GM18526 (cell line): Measurements from ENCODE around the gene SVOP.
A peak's percentile ranks its signal among the peaks of the same experiment; 100 is the strongest.

Experiments used
- POLR2A ChIP-seq: IDR thresholded peaks from 3 replicates; pipeline ENCODE4 v1.6.1; 2011; ENCODE audit not compliant: insufficient read length; ENCODE audit errors: extremely low read depth

SVOP gene, protein sequence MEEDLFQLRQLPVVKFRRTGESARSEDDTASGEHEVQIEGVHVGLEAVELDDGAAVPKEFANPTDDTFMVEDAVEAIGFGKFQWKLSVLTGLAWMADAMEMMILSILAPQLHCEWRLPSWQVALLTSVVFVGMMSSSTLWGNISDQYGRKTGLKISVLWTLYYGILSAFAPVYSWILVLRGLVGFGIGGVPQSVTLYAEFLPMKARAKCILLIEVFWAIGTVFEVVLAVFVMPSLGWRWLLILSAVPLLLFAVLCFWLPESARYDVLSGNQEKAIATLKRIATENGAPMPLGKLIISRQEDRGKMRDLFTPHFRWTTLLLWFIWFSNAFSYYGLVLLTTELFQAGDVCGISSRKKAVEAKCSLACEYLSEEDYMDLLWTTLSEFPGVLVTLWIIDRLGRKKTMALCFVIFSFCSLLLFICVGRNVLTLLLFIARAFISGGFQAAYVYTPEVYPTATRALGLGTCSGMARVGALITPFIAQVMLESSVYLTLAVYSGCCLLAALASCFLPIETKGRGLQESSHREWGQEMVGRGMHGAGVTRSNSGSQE

DNA sequence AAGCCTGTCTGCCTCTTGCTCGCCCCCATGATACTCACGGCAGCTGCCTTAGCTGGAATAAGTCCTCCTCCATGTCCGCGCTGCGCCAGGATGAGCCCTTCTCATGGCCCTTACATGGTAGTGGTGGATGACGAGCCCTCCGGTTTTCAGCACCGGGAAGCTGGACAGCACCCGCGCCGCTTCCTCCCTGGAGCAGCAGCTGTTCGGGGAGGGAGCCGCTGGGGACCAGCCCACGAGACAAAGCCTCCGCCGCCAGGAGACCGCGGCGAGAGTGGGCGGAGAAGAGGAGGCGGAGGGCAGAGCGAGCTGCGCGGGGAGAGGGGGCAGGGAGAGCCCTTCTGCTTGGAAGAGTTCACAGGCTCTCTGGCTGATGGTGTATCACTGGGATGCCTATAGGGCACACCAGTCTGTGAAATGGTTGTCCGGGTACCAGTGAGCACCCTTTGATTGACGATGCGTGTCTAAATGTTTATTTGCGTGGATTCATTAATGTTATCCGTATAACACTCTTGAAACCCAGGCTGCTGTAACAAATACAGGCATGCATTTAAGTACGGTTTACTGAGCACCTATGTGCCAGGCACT lies at the start of gene SVOP:
TSS of gene SVOP (minus strand) at position 273 of the 585 bp plus-strand sequence. CDS start at position 73, 200 bp downstream.
- no peak for TF ChIP-seq POLR2A

DNA sequence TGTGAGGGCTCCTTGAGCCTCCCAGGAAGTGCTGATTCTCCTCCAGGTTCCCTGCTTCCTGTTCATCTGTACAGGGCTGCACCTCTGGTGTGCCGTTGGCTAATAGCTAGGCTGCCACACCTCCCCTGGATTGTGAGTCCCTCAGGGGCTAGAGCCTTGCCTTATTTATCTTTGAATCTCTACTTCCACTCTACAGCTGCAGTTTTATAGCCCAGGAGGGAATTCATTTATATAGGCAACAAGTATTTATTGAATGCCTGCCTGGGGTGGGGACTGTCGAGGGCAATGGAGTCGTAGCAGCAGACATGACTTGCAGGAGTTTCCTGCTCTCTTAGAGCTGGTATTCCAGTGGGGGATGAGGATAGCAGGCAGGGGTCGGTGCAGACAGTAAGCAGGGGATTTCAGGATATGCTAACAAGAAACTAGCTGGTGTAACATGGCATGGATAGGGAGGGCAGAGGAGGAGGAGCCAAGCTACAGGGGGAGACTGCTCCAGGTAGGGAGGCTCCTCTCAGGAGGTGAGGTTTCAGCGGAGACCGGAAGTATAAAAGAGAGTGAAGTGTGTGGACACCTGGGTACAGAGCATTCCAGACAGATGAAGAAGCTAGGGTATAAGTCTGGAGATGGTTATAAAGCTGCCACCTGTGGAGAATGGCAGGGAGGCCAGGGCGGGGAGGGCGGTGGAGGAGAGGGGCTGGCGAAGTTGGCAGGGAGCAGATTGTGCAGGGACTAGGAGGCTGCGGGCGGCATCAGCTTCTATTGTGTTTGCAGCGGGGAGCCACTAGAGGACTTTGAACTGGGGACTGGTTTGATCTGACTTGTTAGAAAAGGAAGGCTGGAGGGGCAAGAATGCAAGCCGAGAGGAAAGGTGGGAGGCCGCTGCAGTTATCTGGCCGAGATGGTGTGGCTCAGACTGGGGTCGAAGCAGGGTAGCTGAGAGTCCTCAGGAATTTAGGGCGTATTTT lies 48.7 kb upstream of the SVOP start:
- TF ChIP-seq POLR2A: no peak

DNA sequence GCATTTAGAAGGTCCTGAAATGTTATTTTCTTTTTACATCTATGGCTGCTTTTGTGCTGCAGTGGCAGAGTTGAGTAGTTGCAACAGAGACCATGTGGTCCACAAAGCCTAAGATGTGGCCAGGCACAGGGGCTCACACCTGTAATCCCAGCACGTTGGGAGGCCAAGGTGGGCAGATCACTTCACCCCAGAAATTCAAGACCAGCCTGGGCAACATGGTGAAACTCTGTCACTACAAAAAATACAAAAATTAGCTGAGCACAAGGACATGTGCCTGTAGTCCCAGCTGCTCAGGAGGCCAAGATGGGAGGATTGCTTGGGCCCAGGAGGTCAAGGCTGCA lies 45.0 kb upstream of the SVOP start:
- TF ChIP-seq POLR2A: no peak

DNA sequence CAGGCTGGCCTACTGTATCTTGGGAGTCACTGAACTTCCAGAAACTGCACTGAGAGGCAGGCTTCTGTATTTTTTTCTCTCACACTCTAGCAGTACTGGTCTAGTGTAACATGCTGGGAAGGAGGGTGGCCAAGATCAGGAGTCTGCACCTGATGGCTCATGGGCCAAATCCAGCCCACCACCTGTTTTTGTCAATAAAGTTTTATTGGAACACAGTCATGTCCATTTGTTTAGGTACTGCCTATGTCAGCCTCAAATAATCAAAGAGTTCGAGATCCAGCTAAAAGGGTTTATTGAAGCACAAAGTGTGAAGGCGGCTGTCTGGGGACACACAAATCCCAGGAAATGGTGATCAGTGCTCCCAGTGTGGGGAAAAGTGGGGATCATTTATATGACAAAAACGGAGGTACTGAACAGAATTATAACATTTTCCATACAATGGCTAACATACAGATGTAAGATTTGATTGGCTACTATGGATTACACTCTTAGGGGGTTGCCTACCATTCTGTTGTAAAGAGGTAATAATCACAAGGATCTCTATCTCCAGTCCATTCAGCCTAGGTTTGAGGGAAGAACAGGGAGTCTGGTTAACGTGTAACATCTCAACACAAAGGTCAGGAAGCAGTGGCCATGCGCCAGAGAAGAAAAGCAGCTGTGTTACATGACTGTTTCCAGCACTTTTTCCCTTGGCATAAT lies 44.4 kb upstream of the SVOP start:
- no peak for TF ChIP-seq POLR2A

DNA sequence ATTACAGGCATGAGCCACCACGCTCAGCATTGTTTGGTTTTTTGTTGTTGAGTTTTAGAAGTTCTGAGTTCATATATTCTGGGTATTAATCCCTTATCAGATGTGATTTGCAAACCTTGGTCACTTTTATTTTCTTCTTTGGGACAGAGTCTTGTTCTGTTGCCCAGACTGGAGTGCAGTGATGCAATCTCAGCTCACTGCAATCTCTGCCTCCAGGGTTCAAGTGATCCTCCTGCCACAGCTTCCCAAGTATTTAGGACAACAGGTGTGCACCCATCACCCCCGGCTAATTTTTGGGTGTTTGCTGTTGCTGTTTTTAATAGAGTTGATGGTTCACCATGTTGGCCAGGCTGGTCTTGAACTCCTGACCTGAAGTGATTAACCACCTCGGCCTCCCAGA lies 43.3 kb upstream of the SVOP start:
- TF ChIP-seq POLR2A: no peak

DNA sequence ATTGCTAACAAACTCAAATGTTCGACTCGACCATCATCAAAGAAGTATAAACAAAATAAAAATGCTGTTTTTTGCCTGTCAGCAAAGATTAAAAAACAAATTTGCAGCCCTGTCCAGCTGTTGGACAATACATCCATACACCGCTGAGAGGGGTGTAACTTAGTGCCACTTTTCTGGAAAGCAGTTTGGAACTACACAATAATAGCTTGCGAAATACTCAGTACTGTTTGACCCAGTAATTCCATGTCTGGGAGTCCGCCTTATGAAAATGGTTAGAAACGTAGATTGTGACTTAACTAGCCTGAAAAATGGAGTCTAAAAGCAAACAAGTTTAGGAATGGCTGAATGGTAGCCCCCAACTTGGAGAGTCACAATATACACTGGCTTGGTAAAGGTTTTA lies 37.9 kb upstream of the SVOP start:
- no peak for TF ChIP-seq POLR2A

DNA sequence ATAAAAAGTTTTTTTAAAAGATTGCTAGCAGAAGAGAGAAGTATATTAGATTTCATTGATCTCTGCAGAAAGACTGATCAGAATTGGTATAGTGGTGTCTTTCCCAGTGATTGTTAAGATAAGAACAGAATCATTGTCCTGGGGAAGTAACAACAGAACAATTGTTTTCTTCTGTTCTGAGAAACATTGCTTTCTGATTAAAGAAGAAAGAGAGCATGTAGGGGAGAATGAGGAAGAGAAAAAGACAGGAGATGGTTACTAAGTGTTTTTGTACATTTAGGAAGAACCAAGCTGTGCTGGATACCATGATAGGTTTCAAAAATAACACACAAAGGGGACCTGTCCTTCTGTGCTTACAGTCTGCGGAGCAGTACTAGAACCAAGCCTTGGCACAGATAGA lies 36.5 kb upstream of the SVOP start:
- TF ChIP-seq POLR2A: no peak

DNA sequence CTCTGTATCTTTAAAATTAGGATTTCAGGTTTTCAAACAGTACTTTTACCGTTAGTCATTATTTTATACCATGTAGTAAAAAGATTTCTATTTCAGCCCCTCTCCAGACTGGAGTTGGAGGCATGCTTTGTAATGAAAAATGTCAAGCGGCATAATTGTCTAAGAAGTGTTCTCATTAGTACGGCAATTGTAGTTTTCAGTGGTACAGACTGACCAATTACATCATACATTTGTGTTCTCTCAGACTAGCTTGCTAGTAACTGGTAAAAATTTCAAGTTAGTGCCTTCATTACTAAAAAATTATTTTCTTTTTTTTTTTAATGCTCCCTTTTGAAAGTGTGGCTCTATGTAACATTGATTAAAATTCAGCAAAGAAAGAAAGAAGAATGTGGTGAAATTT lies 36.0 kb upstream of the SVOP start:
- TF ChIP-seq POLR2A: no peak

DNA sequence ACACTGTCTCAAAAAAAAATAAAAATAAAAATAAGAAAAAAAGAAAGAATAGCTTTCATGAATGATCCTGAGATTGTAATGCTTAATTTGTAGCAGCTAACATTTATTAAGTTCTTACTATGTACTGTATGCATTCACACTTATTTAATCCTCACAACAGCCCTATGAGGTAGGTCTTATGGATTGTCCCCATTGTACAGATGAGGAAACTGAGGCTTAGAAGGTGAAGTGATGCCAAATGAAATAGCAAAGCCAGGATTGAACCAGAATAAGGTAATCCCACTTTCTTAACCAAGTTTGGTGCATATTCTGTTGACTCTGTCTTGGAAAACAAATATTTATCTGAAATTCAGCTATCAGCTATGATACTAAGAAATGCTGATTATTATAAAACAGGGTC lies 33.7 kb upstream of the SVOP start:
- TF ChIP-seq POLR2A: no peak

DNA sequence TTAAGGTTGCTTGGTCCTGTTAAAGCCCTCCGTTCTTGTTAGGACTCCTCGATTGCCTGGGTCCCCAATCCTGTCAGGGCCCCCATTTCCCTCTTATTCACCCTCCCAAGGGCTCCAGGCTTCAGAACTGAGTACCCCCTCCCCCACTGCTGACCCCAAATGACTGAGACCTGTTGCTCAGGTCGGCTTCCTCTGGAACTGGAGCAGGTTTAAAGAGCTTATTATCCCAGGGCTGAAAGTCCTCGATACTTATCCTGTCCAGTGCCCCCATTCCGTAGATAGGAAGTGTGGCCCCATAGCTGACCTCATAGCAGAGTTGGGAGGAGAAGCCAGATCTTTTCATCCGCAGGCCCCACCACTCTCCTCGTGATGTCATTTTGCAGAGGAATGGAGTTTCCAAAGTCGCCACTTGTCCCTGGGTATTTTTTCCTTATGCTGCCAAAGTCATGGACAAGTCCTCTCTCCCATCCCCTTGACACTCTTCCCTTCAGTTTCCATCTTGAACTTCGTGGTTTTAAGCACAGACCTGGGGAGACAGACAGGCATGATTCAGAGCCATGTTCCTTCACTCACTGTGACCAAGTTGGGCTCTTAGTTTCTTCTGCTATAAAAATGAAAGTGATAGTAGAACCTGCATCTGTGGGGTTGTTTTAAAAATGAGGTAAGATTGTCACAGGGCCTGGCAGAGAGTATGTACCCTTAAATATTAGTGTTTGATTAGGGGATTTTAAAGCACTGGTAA lies 32.7 kb upstream of the SVOP start:
- peak; percentile 15 for TF ChIP-seq POLR2A

DNA sequence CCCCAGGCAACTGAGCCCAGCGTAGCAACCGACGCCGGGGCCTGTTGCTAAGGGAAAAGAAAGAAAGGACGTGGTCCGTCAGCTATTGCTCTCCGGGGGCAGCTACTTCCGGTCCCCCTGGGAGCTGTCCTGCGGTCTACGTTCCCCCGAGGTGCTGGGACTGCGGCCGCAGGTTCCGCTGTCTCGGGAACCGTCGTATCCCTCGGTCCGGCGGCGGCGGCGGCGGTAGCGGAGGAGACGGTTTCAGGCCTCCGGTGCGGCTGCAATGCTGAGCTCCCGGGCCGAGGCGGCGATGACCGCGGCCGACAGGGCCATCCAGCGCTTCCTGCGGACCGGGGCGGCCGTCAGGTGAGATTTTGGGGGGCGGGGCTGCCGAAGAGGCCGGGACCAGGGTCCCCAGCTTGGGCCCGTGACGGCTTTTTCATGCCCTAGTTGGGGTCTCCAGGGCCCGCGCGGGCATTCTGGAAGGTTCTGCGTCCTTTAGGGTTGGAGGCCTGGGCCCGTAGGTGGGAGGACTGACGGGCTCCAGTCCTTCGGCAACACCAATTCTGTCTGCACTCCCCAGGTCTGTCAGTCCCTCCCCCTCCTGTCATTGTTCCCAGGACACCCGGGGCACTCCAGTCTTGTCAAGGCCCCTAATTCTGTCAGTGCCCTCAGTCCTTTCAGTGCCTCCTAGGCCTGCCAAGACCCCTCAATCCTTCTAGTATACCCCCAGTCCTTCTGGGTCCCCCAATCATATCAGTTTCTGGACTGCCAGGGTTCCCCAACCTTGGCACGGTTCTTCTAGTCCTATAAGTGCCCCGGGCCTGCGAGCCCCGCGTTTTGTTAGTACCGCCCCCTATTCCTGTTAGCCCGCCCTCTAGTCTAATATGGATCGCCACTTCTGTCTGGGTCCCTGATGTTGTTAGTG lies 31.8 kb upstream of the SVOP start, which contains the start of gene USP30:
TSS of gene USP30 (plus strand) at position 163 of the 910 bp plus-strand sequence. CDS start at position 266, 103 bp downstream.
- TF ChIP-seq POLR2A: peak; percentile 21

DNA sequence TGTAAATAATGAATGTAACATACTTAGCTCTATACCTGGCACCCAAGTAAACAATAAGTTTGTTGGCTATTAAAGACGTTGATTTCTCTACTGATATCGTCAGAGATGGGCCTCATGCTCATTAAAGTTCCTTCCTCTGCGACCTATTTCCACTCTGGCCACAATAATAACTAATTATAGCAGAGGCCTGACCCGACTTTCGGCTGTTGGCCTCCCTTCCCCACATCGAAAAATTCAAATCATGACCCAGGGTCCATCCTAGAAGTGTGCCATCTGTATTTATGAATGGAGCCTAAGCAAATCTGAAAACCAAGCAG lies 31.2 kb upstream of the SVOP start:
- TF ChIP-seq POLR2A: no peak
